Mesothelial cell of epicardium (in vitro differentiated cells): ENCODE measurements around the gene TMEM100. TPM values are rescaled to one million over a fixed set of nuclear protein-coding genes. Genes with fewer than 3 reads are reported as not detected.

ENCODE experiments used
- DNase-seq, 2 experiments: peaks; one replicate each; pipeline ENCODE4 v3.0.0; 2021; ENCODE audit warnings: low spot score in 2 of 2; ENCODE audit not compliant: unreplicated experiment in 2 of 2
- H3K27ac Mint-ChIP-seq: 2 replicates; pipeline ENCODE4 v1.8.0; 2021; ENCODE audit warnings: mixed read lengths
- H3K27me3 Mint-ChIP-seq: 2 replicates; pipeline ENCODE4 v1.8.0; 2021; ENCODE audit warnings: low read depth, mixed read lengths
- H3K36me3 Mint-ChIP-seq: 2 replicates; pipeline ENCODE4 v1.8.0; 2021; ENCODE audit warnings: mixed read lengths
- H3K4me1 Mint-ChIP-seq: 2 replicates; pipeline ENCODE4 v1.8.0; 2021; ENCODE audit warnings: mixed read lengths
- H3K4me3 Mint-ChIP-seq: 2 replicates; pipeline ENCODE4 v1.8.0; 2021; ENCODE audit warnings: mild to moderate bottlenecking, moderate library complexity, mixed read lengths
- H3K9me3 Mint-ChIP-seq: 2 replicates; pipeline ENCODE4 v1.8.0; 2021; ENCODE audit warnings: mixed read lengths
- total RNA-seq: library from RNA; stranded (reverse); gene quantifications from 3 replicates; pipeline ENCODE4 v1.2.1, GENCODE V29; 2021
- TF ChIP-seq, protein P1 (sequence below): fragments of 200-600 bp; sonication (generic); IDR thresholded peaks from one replicate; pipeline ENCODE4 v1.5.0; 2021; ENCODE audit warnings: antibody characterized with exemption; ENCODE audit not compliant: unreplicated experiment

TMEM100 gene
- total RNA-seq, 1 donor from 2014 or later: 5.1 TPM

DNA sequence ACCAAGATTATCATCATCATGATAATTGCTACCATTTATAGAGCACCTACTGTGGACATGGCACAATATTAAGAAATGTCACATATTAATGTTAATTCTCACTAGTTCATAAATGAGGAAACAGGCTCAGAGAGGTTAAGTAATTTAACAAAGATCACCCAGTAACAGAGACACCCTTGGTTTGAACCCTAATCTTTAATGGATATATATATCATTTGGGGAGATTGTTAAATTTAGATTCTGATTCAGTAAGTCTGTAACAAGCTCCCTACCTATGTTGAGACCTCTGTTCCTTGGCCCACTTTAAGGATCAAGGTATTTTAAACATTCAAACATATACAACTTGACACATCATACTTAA lies 804 bp upstream of the TMEM100 start:
- no peaks in the 10 kb centered on the region for H3K36me3 Mint-ChIP-seq
- no peaks in the 10 kb centered on the region for H3K9me3 Mint-ChIP-seq
- DNase-seq: no peak
- peaks cover 64% of the 10 kb centered on the region for H3K4me1 Mint-ChIP-seq
- TF ChIP-seq, protein P1, sequence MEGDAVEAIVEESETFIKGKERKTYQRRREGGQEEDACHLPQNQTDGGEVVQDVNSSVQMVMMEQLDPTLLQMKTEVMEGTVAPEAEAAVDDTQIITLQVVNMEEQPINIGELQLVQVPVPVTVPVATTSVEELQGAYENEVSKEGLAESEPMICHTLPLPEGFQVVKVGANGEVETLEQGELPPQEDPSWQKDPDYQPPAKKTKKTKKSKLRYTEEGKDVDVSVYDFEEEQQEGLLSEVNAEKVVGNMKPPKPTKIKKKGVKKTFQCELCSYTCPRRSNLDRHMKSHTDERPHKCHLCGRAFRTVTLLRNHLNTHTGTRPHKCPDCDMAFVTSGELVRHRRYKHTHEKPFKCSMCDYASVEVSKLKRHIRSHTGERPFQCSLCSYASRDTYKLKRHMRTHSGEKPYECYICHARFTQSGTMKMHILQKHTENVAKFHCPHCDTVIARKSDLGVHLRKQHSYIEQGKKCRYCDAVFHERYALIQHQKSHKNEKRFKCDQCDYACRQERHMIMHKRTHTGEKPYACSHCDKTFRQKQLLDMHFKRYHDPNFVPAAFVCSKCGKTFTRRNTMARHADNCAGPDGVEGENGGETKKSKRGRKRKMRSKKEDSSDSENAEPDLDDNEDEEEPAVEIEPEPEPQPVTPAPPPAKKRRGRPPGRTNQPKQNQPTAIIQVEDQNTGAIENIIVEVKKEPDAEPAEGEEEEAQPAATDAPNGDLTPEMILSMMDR: no peak
- peak overlapping the region; percentile 71 for H3K4me3 Mint-ChIP-seq
- H3K27me3 Mint-ChIP-seq: no peaks in the 10 kb centered on the region
- H3K27ac Mint-ChIP-seq: no peak overlapping the region

DNA sequence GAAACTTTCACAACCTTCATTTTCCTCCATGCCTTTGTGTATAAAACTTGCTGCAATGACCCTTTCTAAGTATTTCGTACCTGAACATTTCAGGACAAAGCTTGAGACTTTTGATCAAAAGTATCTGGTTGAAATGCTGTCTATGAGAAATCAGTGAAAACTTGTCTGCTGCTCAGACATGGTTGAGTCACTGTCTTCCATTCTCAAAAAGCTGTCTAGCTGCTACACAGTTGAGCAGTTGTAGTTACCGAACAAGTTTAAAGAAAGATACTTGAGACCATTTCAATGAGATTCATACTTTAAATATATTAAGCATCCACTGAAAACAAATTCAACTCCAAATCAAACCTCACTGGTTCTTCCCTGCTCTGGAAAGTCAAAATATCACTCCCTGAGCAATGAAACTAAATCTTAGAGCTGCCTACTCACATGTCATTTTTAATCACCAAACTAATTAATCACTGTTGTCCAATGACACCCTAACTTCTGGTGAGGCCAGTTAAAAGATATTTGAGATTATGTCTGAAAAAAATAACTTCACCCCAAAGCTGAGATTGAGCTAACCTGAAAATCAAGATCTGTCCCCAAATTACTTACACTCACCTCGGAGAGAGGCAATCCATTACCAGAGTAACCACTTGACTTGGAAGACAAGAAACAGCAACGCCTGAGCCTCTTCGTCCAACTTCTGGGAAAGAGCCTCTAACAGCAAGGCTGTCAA lies 488 bp downstream of the TMEM100 start:
- Mint-ChIP-seq H3K4me1 (peaks cover 56% of the 10 kb centered on the region), H3K36me3 (no peaks in the 10 kb centered on the region), H3K4me3 (peak overlapping the region; percentile 71), H3K27me3 (no peaks in the 10 kb centered on the region), H3K27ac (peak overlapping the region; percentile 3), H3K9me3 (no peaks in the 10 kb centered on the region)
- TF ChIP-seq, protein P1: no peak
- DNase-seq: no peak

DNA sequence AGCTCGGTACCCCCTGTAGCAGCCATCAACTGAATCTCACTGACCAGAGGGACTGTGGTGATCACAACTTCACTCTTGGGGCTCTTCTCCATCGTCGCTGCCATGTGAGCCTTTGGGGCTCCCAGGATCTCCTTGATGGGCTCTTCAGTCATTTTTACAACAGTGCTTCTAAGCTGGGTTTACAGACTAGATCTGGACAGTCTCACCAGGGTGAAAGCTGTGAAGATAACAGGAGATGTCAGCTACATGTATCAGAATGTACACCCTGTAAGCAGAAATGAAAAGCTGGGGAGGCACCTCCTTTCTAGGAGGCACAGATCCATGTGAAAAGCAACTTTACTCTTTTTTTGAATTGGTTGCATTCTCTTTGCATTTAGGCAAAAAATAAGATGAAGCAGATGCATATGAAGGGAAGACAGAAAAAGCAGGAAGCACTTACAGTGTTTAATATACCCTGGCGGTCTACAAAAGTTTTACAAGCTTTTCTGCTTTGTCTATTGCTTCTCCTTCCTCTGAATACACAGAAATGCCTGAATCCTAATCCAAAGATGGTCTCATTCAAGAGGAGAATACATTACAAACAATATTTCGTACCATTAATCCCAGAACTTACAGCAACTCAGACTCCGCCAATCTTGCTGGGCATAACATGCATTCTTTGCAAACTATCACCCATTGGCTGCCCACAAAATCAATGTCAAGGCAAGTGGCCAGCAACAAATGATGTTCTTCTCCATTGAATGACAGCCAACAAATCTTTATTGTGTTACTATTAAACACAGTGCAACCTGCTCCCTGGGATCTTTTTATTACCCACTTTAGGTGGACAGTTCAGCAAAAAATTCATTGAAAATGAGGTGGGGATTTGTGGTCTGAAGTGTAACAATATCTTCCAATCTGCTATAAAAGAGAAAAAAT lies 1.5 kb downstream of the TMEM100 start:
- TF ChIP-seq, protein P1: no peak
- no peaks in the 10 kb centered on the region for H3K36me3 Mint-ChIP-seq
- no peaks in the 10 kb centered on the region for H3K9me3 Mint-ChIP-seq
- peaks cover 1% of the 10 kb centered on the region for H3K27me3 Mint-ChIP-seq
- peak overlapping the region; percentile 71 for H3K4me3 Mint-ChIP-seq
- H3K27ac Mint-ChIP-seq: no peak overlapping the region
- peaks cover 46% of the 10 kb centered on the region for H3K4me1 Mint-ChIP-seq
- DNase-seq: no peak

DNA sequence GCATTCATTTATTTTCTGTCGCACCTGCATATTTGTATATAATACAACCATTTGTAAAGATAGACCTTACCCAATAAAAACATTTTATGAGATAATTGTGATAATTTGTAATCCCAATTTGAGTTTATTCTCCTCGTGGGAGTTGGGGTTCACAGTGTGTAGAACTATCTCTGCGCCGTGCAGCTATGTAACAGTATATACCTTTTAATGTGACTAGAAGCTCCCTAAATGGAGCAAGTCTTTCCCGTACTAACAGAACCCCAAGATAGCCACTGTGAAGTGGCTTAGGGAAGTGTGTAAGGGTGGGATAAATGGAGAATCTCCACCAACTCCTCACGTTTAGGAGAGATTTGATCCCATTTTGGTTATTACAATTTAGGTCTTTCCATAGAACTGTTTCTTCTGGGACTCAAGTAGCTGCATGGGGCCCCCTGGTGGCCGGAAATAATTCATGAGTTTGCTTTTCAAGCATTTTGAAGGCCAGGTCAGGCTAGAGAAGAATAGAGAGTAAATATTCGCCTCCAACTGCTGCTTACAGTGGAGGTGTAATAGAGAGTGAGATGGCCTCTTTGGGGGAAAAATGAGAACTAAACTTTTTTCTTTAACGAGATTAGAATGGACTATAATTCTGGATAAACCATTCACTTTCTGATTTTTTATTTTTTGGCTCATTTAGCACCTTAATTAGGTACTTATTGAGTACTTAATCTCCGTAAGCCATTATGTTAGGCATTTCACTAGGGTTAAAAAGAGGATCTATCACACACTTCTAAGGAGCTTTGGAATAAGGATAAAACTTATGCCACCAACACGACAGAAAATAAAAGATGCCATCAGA lies 4.5 kb downstream of the TMEM100 start:
- no peak overlapping the region for H3K27ac Mint-ChIP-seq
- DNase-seq: peak; percentile 51 to 83
- peaks cover 32% of the 10 kb centered on the region for H3K4me1 Mint-ChIP-seq
- no peaks in the 10 kb centered on the region for H3K36me3 Mint-ChIP-seq
- peaks cover 1% of the 10 kb centered on the region for H3K27me3 Mint-ChIP-seq
- H3K9me3 Mint-ChIP-seq: no peaks in the 10 kb centered on the region
- no peak overlapping the region for H3K4me3 Mint-ChIP-seq
- TF ChIP-seq, protein P1: peak; percentile 95

DNA sequence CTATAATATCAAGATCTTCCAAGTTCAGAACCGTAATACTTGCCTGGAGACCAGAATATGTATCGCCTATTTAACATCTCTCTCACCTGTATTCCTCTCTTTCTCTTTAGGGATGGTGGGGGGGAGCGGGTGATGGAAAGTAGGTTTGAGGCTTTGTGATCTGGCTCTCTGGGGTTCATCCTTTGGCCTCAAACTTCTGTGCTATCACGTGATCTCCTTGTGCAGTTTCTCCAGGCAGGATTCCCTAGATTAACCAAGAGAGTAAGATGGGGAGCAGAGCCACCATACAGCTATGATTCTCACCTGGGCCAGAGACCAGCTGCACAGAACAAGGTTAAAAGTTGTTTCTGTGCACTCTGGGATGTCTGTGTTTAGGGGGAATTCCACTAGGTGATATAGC lies 5.2 kb downstream of the TMEM100 start:
- TF ChIP-seq, protein P1: no peak
- H3K27ac Mint-ChIP-seq: no peak overlapping the region
- no peaks in the 10 kb centered on the region for H3K9me3 Mint-ChIP-seq
- peaks cover 1% of the 10 kb centered on the region for H3K27me3 Mint-ChIP-seq
- DNase-seq: no peak
- H3K4me3 Mint-ChIP-seq: no peak overlapping the region
- H3K4me1 Mint-ChIP-seq: peaks cover 25% of the 10 kb centered on the region
- H3K36me3 Mint-ChIP-seq: no peaks in the 10 kb centered on the region
